Left cardiac atrium (tissue), 4 donors: ENCODE results near the gene DBT. TPM values are rescaled to one million over a fixed set of nuclear protein-coding genes. Genes with fewer than 3 reads are reported as not detected.
A peak's percentile ranks its signal among the peaks of the same experiment; 100 is the strongest.
"Not testable (repeated sequence)": the region's sequence is repeated elsewhere in the genome, so short reads cannot be mapped to it uniquely, and the experiment has no call there.

ENCODE experiments used
- ATAC-seq, 2 donors: fragments of 200-7000 bp; cut with Tn5 transposase; one replicate each; pipeline ENCODE4 v1.9.1; 2020; ENCODE audit warnings: mild to moderate bottlenecking in 2 of 2, moderate library complexity in 2 of 2
- DNase-seq: peaks from one replicate; pipeline ENCODE4 v3.0.0-alpha.2; 2020
- intact Hi-C, 2 donors: fragments of 100-400 bp; cut with DNase I; formaldehyde crosslinking; loops; one replicate each; pipeline versions ENCODE4 v1.14.1 to v1.15.1; 2022 to 2023
- total RNA-seq, 2 donors: library from RNA; stranded (reverse); fragmentation: NEBNext Ultra II Directional; extraction: Animal tissue kit (Norgen Biotek cat#: 25700); gene quantifications; one replicate each; pipeline ENCODE4 v1.2.1, GENCODE V29; 2021
- donor health status: DM: no; HTN: yes; CAD: no.
- donor health status: DM: no; HTN: yes; CAD: no; lungs with severe emphysema.
- donor health status: DM: yes; HTN: yes; CAD: no.
- donor health status: Dilated cardiomyopathy.

The DBT gene
- total RNA-seq, 2 donors from 2014 or later: 16.7 to 22.4 TPM

GRCh38 chr1:100258427-100258826 lies 8.8 kb upstream of the DBT start:
- intact Hi-C loops, ATAC-seq, DNase-seq: not testable (repeated sequence)

GRCh38 chr1:100256273-100256672 lies 6.6 kb upstream of the DBT start:
- DNase-seq, ATAC-seq, intact Hi-C loops: not testable (repeated sequence)

- no peak for ATAC-seq
- intact Hi-C loops: no loop called here
- DNase-seq: no peak
These were observed 3.9 kb upstream of the DBT start for GRCh38 chr1:100253552-100253951.

GRCh38 chr1:100252901-100253300 lies 3.3 kb upstream of the DBT start:
- intact Hi-C loops: no loop called here
- DNase-seq (no peak), ATAC-seq (no peak)

- intact Hi-C loops: no loop called here
- no peak for ATAC-seq
- DNase-seq: no peak
These were observed 1.2 kb upstream of the DBT start for GRCh38 chr1:100250807-100251206.

GRCh38 chr1:100250264-100250663 lies 630 bp upstream of the DBT start:
- intact Hi-C loops: no loop called here
- no peak for DNase-seq
- ATAC-seq: no peak

GRCh38 chr1:100249155-100249536 lies 488 bp downstream of the DBT start:
- ATAC-seq (peak in 1 of 2 donors; percentile 2), DNase-seq (no peak)
- intact Hi-C loops: loop anchor here in 1 of 2 donors (10.0 kb wide), 1 partner anchor 106 kb away; the partner anchor contains the start of gene CDC14A

- intact Hi-C loops: loop anchor here in 1 of 2 donors (10.0 kb wide), 1 partner anchor 108 kb away; the partner anchor contains the start of gene CDC14A
- ATAC-seq (no peak), DNase-seq (no peak)
These were observed 2.9 kb downstream of the DBT start for GRCh38 chr1:100246738-100247137.

GRCh38 chr1:100240631-100241030 lies 9.0 kb downstream of the DBT start:
- no peak for DNase-seq
- intact Hi-C loops: loop anchor here in 1 of 2 donors (10.0 kb wide), 1 partner anchor 114 kb away; the partner anchor contains the start of gene CDC14A
- no peak for ATAC-seq

GRCh38 chr1:100239961-100240360 lies 9.7 kb downstream of the DBT start:
- intact Hi-C loops: loop anchor here in 1 of 2 donors (10.0 kb wide), 1 partner anchor 115 kb away; the partner anchor contains the start of gene CDC14A
- no peak for DNase-seq
- ATAC-seq: no peak

GRCh38 chr1:100237091-100237490 lies 12.5 kb downstream of the DBT start:
- intact Hi-C loops: no loop called here

GRCh38 chr1:100234432-100234831 lies 15.2 kb downstream of the DBT start:
- intact Hi-C loops: no loop called here
- DNase-seq: no peak
- ATAC-seq: no peak

More at GRCh38 chr1:100237091-100237490, 12.5 kb downstream of the DBT start:
- DNase-seq (no peak), ATAC-seq (no peak)

- DNase-seq, ATAC-seq, intact Hi-C loops: not testable (repeated sequence)
These were observed 16.1 kb downstream of the DBT start for GRCh38 chr1:100233566-100233965.

GRCh38 chr1:100232156-100232555 lies 17.5 kb downstream of the DBT start:
- DNase-seq (no peak), ATAC-seq (no peak)
- intact Hi-C loops: no loop called here

- intact Hi-C loops: no loop called here
- no peak for DNase-seq
- ATAC-seq: no peak
These were observed 17.9 kb downstream of the DBT start for GRCh38 chr1:100231721-100232120.

GRCh38 chr1:100230765-100231164 lies 18.9 kb downstream of the DBT start:
- intact Hi-C loops: no loop called here
- DNase-seq (no peak), ATAC-seq (no peak)

GRCh38 chr1:100229681-100230443 lies 19.8 kb downstream of the DBT start:
- no peak for ATAC-seq
- DNase-seq: no peak
- intact Hi-C loops: no loop called here

- ATAC-seq (no peak), DNase-seq (no peak)
- intact Hi-C loops: no loop called here
These were observed 27.2 kb downstream of the DBT start for GRCh38 chr1:100222428-100222827.

- no peak for DNase-seq
- ATAC-seq: no peak
- intact Hi-C loops: no loop called here
These were observed 29.8 kb downstream of the DBT start for GRCh38 chr1:100219883-100220282.

- intact Hi-C loops: no loop called here
- ATAC-seq (no peak), DNase-seq (no peak)
These were observed 30.2 kb downstream of the DBT start for GRCh38 chr1:100219457-100219856.

- intact Hi-C loops: no loop called here
- ATAC-seq: peak; percentile 75 to 88
- peak; percentile 29 for DNase-seq
These were observed 31.8 kb downstream of the DBT start for GRCh38 chr1:100217834-100218233.
